Astrocyte (in vitro differentiated cells and primary cell): ENCODE data around the gene ST8SIA2. TPM values are rescaled to one million over a fixed set of nuclear protein-coding genes. Genes with fewer than 3 reads are reported as not detected.

Experiments used
- DNase-seq: peaks from one replicate; pipeline ENCODE4 v3.0.0-alpha.2; 2010; ENCODE audit warnings: low read depth
- FAIRE-seq: peaks from 2 replicates; lab custom pipeline; 2011; peaks lifted over from hg19 to GRCh38; lab: Jason Lieb, UNC
- H2AFZ ChIP-seq: 2 replicates; pipeline ENCODE4 v1.6.0; 2012; ENCODE audit warnings: low read depth, low read length, inconsistent platforms
- H3K27ac ChIP-seq: 2 replicates; pipeline ENCODE4 v1.5.1; 2011; ENCODE audit warnings: low read depth, low read length, inconsistent platforms
- H3K27me3 ChIP-seq: 2 replicates; pipeline ENCODE4 v1.6.0; 2011; ENCODE audit warnings: low read length, inconsistent platforms; ENCODE audit not compliant: insufficient read depth
- H3K36me3 ChIP-seq: 2 replicates; pipeline ENCODE4 v1.5.1; 2011; ENCODE audit warnings: low read length, inconsistent platforms; ENCODE audit not compliant: insufficient read depth
- H3K4me1 ChIP-seq: 2 replicates; pipeline ENCODE4 v1.5.1; 2011; ENCODE audit warnings: low read length, inconsistent platforms; ENCODE audit not compliant: insufficient read depth
- H3K4me2 ChIP-seq: 2 replicates; pipeline ENCODE4 v1.6.0; 2012; ENCODE audit warnings: low read length, inconsistent platforms
- H3K4me3 ChIP-seq: 2 replicates; pipeline ENCODE4 v1.5.1; 2011; ENCODE audit warnings: low read depth, mild to moderate bottlenecking, low read length, inconsistent platforms; ENCODE audit not compliant: insufficient read depth
- H3K79me2 ChIP-seq: 2 replicates; pipeline ENCODE4 v1.6.0; 2012; ENCODE audit warnings: mild to moderate bottlenecking, low read length, inconsistent platforms; ENCODE audit not compliant: insufficient read depth
- H3K9ac ChIP-seq: 2 replicates; pipeline ENCODE4 v1.6.0; 2012; ENCODE audit warnings: mild to moderate bottlenecking, low read length, inconsistent platforms
- H3K9me3 ChIP-seq: 2 replicates; pipeline ENCODE4 v1.5.1; 2012; ENCODE audit warnings: low read depth, mild to moderate bottlenecking, low read length, inconsistent platforms; ENCODE audit not compliant: insufficient read depth
- H4K20me1 ChIP-seq: 2 replicates; pipeline ENCODE4 v1.6.0; 2012; ENCODE audit warnings: low read length, inconsistent platforms; ENCODE audit not compliant: insufficient read depth
- H3K27ac Mint-ChIP-seq: one replicate; pipeline ENCODE4 v1.8.0; 2021; ENCODE audit warnings: mild to moderate bottlenecking, mixed read lengths; ENCODE audit not compliant: unreplicated experiment
- H3K27me3 Mint-ChIP-seq: one replicate; pipeline ENCODE4 v1.8.0; 2021; ENCODE audit warnings: low read depth, mixed read lengths; ENCODE audit not compliant: unreplicated experiment
- H3K36me3 Mint-ChIP-seq: one replicate; pipeline ENCODE4 v1.8.0; 2021; ENCODE audit warnings: low read depth, mixed read lengths; ENCODE audit not compliant: unreplicated experiment
- H3K4me1 Mint-ChIP-seq: one replicate; pipeline ENCODE4 v1.8.0; 2021; ENCODE audit warnings: low read depth, mixed read lengths; ENCODE audit not compliant: unreplicated experiment
- H3K4me3 Mint-ChIP-seq: one replicate; pipeline ENCODE4 v1.8.0; 2021; ENCODE audit warnings: mild to moderate bottlenecking, moderate library complexity, mixed read lengths; ENCODE audit not compliant: unreplicated experiment
- H3K9me3 Mint-ChIP-seq: one replicate; pipeline ENCODE4 v1.8.0; 2021; ENCODE audit warnings: mild to moderate bottlenecking, mixed read lengths; ENCODE audit not compliant: unreplicated experiment
- EZH2 ChIP-seq: IDR thresholded peaks from 2 replicates; pipeline ENCODE4 v1.6.1; 2012; ENCODE audit warnings: mild to moderate bottlenecking, low read length, inconsistent platforms; ENCODE audit not compliant: insufficient read depth
- total RNA-seq: library from RNA; stranded (reverse); gene quantifications from 2 replicates; pipeline ENCODE4 v1.2.1, GENCODE V29; 2021
- TF ChIP-seq, protein P1 (sequence below): IDR thresholded peaks from 2 replicates; pipeline ENCODE4 v1.5.1; 2011; ENCODE audit warnings: low read depth, mild to moderate bottlenecking, inconsistent platforms, low read length, moderate library complexity; ENCODE audit not compliant: insufficient read depth

The ST8SIA2 gene
- total RNA-seq, 1 donor from 2014 or later = 8.6 TPM

- no peak overlapping the region for H3K9ac ChIP-seq
- no peaks in the 10 kb centered on the region for H3K9me3 ChIP-seq
- no peaks in the 10 kb centered on the region for H4K20me1 ChIP-seq
- peaks cover 34% of the 10 kb centered on the region for H3K4me1 ChIP-seq
- no peaks in the 10 kb centered on the region for H3K27me3 ChIP-seq
- H3K27ac ChIP-seq = peak overlapping the region; percentile 41
- peaks cover 2% of the 10 kb centered on the region for H3K27me3 Mint-ChIP-seq
- no peaks in the 10 kb centered on the region for H3K36me3 ChIP-seq
- no peak for TF ChIP-seq EZH2
- TF ChIP-seq, protein P1, sequence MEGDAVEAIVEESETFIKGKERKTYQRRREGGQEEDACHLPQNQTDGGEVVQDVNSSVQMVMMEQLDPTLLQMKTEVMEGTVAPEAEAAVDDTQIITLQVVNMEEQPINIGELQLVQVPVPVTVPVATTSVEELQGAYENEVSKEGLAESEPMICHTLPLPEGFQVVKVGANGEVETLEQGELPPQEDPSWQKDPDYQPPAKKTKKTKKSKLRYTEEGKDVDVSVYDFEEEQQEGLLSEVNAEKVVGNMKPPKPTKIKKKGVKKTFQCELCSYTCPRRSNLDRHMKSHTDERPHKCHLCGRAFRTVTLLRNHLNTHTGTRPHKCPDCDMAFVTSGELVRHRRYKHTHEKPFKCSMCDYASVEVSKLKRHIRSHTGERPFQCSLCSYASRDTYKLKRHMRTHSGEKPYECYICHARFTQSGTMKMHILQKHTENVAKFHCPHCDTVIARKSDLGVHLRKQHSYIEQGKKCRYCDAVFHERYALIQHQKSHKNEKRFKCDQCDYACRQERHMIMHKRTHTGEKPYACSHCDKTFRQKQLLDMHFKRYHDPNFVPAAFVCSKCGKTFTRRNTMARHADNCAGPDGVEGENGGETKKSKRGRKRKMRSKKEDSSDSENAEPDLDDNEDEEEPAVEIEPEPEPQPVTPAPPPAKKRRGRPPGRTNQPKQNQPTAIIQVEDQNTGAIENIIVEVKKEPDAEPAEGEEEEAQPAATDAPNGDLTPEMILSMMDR = no peak
- no peaks in the 10 kb centered on the region for H3K79me2 ChIP-seq
- FAIRE-seq = no peak
- H3K4me3 Mint-ChIP-seq = no peak overlapping the region
- no peak overlapping the region for H2AFZ ChIP-seq
- no peaks in the 10 kb centered on the region for H3K36me3 Mint-ChIP-seq
- no peak overlapping the region for H3K27ac Mint-ChIP-seq
- H3K4me2 ChIP-seq = peak overlapping the region; percentile 50
- H3K4me1 Mint-ChIP-seq = peaks cover 24% of the 10 kb centered on the region
- DNase-seq = peak; percentile 78
- no peaks in the 10 kb centered on the region for H3K9me3 Mint-ChIP-seq
- no peak overlapping the region for H3K4me3 ChIP-seq
Observed at GRCh38 chr15:92449476-92449875, 55.8 kb downstream of the ST8SIA2 start.

GRCh38 chr15:92451225-92451825 lies 57.6 kb downstream of the ST8SIA2 start:
- no peaks in the 10 kb centered on the region for H3K9me3 ChIP-seq
- DNase-seq (peak; percentile 97), FAIRE-seq (peak; percentile 96)
- Mint-ChIP-seq H3K4me3 (no peak overlapping the region), H3K27me3 (peaks cover 4% of the 10 kb centered on the region), H3K4me1 (peaks cover 24% of the 10 kb centered on the region), H3K36me3 (no peaks in the 10 kb centered on the region), H3K9me3 (no peaks in the 10 kb centered on the region), H3K27ac (peak overlapping the region; percentile 59)
- TF ChIP-seq, protein P1 = no peak
- TF ChIP-seq EZH2 = no peak
- no peaks in the 10 kb centered on the region for H3K36me3 ChIP-seq
- no peaks in the 10 kb centered on the region for H3K79me2 ChIP-seq
- H3K27me3 ChIP-seq = no peaks in the 10 kb centered on the region
- H3K4me3 ChIP-seq = no peak overlapping the region
- H4K20me1 ChIP-seq = no peaks in the 10 kb centered on the region
- H3K27ac ChIP-seq = peak overlapping the region; percentile 69
- H3K9ac ChIP-seq = peak overlapping the region; percentile 16
- H3K4me2 ChIP-seq = peak overlapping the region; percentile 71
- H2AFZ ChIP-seq = no peak overlapping the region
- H3K4me1 ChIP-seq = peaks cover 34% of the 10 kb centered on the region

- Mint-ChIP-seq H3K27ac (no peak overlapping the region), H3K27me3 (peaks cover 4% of the 10 kb centered on the region), H3K9me3 (no peaks in the 10 kb centered on the region), H3K4me3 (no peak overlapping the region), H3K36me3 (peaks cover 2% of the 10 kb centered on the region), H3K4me1 (peaks cover 24% of the 10 kb centered on the region)
- H3K36me3 ChIP-seq = no peaks in the 10 kb centered on the region
- H3K27ac ChIP-seq = no peak overlapping the region
- FAIRE-seq (no peak), DNase-seq (no peak)
- no peak overlapping the region for H3K4me3 ChIP-seq
- TF ChIP-seq, protein P1 = no peak
- TF ChIP-seq EZH2 = no peak
- no peaks in the 10 kb centered on the region for H3K27me3 ChIP-seq
- H2AFZ ChIP-seq = no peak overlapping the region
- no peaks in the 10 kb centered on the region for H3K9me3 ChIP-seq
- no peaks in the 10 kb centered on the region for H3K79me2 ChIP-seq
- H3K4me1 ChIP-seq = peaks cover 34% of the 10 kb centered on the region
- H3K4me2 ChIP-seq = no peak overlapping the region
- H4K20me1 ChIP-seq = no peaks in the 10 kb centered on the region
- no peak overlapping the region for H3K9ac ChIP-seq
Observed at GRCh38 chr15:92452143-92452542, 58.5 kb downstream of the ST8SIA2 start.
